VCaP (cell line): Measurements from ENCODE around the gene RPP38.

Source experiments
- H3K27ac ChIP-seq: fragments of 450-650 bp; 2 replicates; pipeline ENCODE4 v1.5.1; 2017
- CTCF ChIP-seq: fragments of 450-650 bp; conservative IDR thresholded peaks from 2 replicates; pipeline ENCODE4 v1.5.1; 2017; ENCODE audit warnings: mild to moderate bottlenecking, moderate library complexity

Gene RPP38

GRCh38 chr10:15152556-15152955 is 55.4 kb downstream of the RPP38 start:
- TF ChIP-seq CTCF = no peak
- H3K27ac ChIP-seq = no peak overlapping the region
